ENCODE data around the gene PDCD7.

Gene PDCD7

GRCh38 chr15:65082303-65082953 is 51.2 kb downstream of the PDCD7 start:
- no peak for TF ChIP-seq CTCF (IDR thresholded peaks at IDR 0.05)
- Histone ChIP-seq H3K4me1 (ENCODE audit: control insufficient read depth in 1 of 2, insufficient read depth in 1 of 2, low read depth in 1 of 2, low read length in 1 of 2) (peaks cover 0 to 4% of the 10 kb centered on the region in 2 experiments), H3K27me3 (peaks cover 84% of the 10 kb centered on the region), H3K36me3 (no peaks in the 10 kb centered on the region), H3K27ac (no peak overlapping the region), H3K9me3 (no peaks in the 10 kb centered on the region), H3K4me3 (ENCODE audit: low read depth in 1 of 2, low read length in 1 of 2) (no peak overlapping the region)

GRCh38 chr15:65081758-65082157 is 51.9 kb downstream of the PDCD7 start:
- H3K4me3 ChIP-seq (ENCODE audit: low read depth in 1 of 2, low read length in 1 of 2): no peak overlapping the region
- no peak overlapping the region for H3K27ac ChIP-seq
- peaks cover 0 to 4% of the 10 kb centered on the region in 2 experiments for H3K4me1 ChIP-seq (ENCODE audit: control insufficient read depth in 1 of 2, insufficient read depth in 1 of 2, low read depth in 1 of 2, low read length in 1 of 2)
- no peaks in the 10 kb centered on the region for H3K9me3 ChIP-seq
- H3K27me3 ChIP-seq: peaks cover 86% of the 10 kb centered on the region
- H3K36me3 ChIP-seq: no peaks in the 10 kb centered on the region
- TF ChIP-seq CTCF (IDR thresholded peaks at IDR 0.05): no peak

GRCh38 chr15:65081270-65081669 is 52.3 kb downstream of the PDCD7 start:
- no peak for TF ChIP-seq CTCF (IDR thresholded peaks at IDR 0.05)
- no peak overlapping the region for H3K4me3 ChIP-seq (ENCODE audit: low read depth in 1 of 2, low read length in 1 of 2)
- peaks cover 91% of the 10 kb centered on the region for H3K27me3 ChIP-seq
- H3K4me1 ChIP-seq (ENCODE audit: control insufficient read depth in 1 of 2, insufficient read depth in 1 of 2, low read depth in 1 of 2, low read length in 1 of 2): peaks cover 0 to 4% of the 10 kb centered on the region in 2 experiments
- H3K36me3 ChIP-seq: no peaks in the 10 kb centered on the region
- no peaks in the 10 kb centered on the region for H3K9me3 ChIP-seq
- H3K27ac ChIP-seq: no peak overlapping the region

GRCh38 chr15:65079580-65079979 is 54.0 kb downstream of the PDCD7 start:
- Histone ChIP-seq H3K36me3 (no peaks in the 10 kb centered on the region), H3K4me1 (ENCODE audit: control insufficient read depth in 1 of 2, insufficient read depth in 1 of 2, low read depth in 1 of 2, low read length in 1 of 2) (peaks cover 0 to 4% of the 10 kb centered on the region in 2 experiments), H3K27me3 (peaks cover 95% of the 10 kb centered on the region)

GRCh38 chr15:65077981-65078352 is 55.6 kb downstream of the PDCD7 start:
- TF ChIP-seq CTCF (IDR thresholded peaks at IDR 0.05): no peak

More at GRCh38 chr15:65079580-65079979, 54.0 kb downstream of the PDCD7 start:
- TF ChIP-seq CTCF (IDR thresholded peaks at IDR 0.05): no peak
- H3K4me3 ChIP-seq (ENCODE audit: low read depth in 1 of 2, low read length in 1 of 2): no peak overlapping the region
- H3K27ac ChIP-seq: no peak overlapping the region
- no peaks in the 10 kb centered on the region for H3K9me3 ChIP-seq

More at GRCh38 chr15:65077981-65078352, 55.6 kb downstream of the PDCD7 start:
- peaks cover 0 to 4% of the 10 kb centered on the region in 2 experiments for H3K4me1 ChIP-seq (ENCODE audit: control insufficient read depth in 1 of 2, insufficient read depth in 1 of 2, low read depth in 1 of 2, low read length in 1 of 2)
- H3K27ac ChIP-seq: no peak overlapping the region
- no peaks in the 10 kb centered on the region for H3K9me3 ChIP-seq
- no peak overlapping the region for H3K4me3 ChIP-seq (ENCODE audit: low read depth in 1 of 2, low read length in 1 of 2)
- H3K27me3 ChIP-seq: peaks cover 85% of the 10 kb centered on the region
- H3K36me3 ChIP-seq: no peaks in the 10 kb centered on the region

Measured in neutrophil (primary cell).